Subcutaneous abdominal adipose tissue (tissue), 5 donors: Measurements from ENCODE around the gene GRM3.

ENCODE experiments used
- H3K27ac ChIP-seq: one replicate; pipeline ENCODE4 v1.7.0; 2013; ENCODE audit warnings: low read depth, mild to moderate bottlenecking, inconsistent platforms, low read length, moderate library complexity
- H3K27me3 ChIP-seq, 5 donors: one replicate each; pipeline ENCODE4 v1.7.0; 2013; ENCODE audit warnings: low read length in 5 of 5, inconsistent platforms in 1 of 5; ENCODE audit not compliant: control insufficient read depth in 5 of 5, insufficient read depth in 4 of 5
- H3K36me3 ChIP-seq, 5 donors: one replicate each; pipeline ENCODE4 v1.7.0; 2013; ENCODE audit warnings: low read length in 5 of 5; ENCODE audit not compliant: control insufficient read depth in 5 of 5, insufficient read depth in 5 of 5
- H3K4me1 ChIP-seq, 5 donors: one replicate each; pipeline ENCODE4 v1.7.0; 2013; ENCODE audit warnings: low read length in 5 of 5, mild to moderate bottlenecking in 3 of 5, moderate library complexity in 1 of 5; ENCODE audit not compliant: control insufficient read depth in 5 of 5, insufficient read depth in 5 of 5
- H3K4me3 ChIP-seq, 5 donors: one replicate each; pipeline ENCODE4 v1.7.0; 2013; ENCODE audit warnings: low read length in 5 of 5, low read depth in 1 of 5
- H3K9ac ChIP-seq, 5 donors: one replicate each; pipeline ENCODE4 v1.7.0; 2013; ENCODE audit warnings: low read length in 5 of 5, mild to moderate bottlenecking in 4 of 5, moderate library complexity in 3 of 5
- H3K9me3 ChIP-seq, 5 donors: one replicate each; pipeline ENCODE4 v1.7.0; 2013; ENCODE audit warnings: low read length in 5 of 5; ENCODE audit not compliant: control insufficient read depth in 5 of 5
- donor health status: healthy.
- donor health status: healthy.
- donor health status: healthy.
- donor health status: healthy.
- donor health status: healthy.

Gene GRM3

DNA sequence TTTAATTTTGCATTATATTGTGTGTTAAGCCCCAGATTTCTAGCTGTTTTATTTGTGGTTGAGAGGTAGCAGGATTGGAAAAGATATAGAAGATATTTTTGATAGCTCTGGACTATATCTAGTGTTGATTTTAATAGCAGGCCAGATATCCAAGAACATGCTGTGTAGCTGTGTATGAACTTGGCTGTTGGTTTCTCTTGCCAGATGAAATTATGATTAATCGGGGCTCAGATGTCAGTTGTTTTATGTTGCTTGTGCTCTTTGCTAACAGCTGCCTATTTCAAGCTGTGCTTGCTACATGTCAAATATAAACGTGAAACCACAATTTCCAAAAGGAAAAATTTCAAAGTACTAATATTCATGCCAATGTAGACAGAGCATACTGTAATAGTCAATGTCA is 141.1 kb downstream of the GRM3 start:
- H3K27me3 ChIP-seq, result no peaks in the 10 kb centered on the region
- H3K9ac ChIP-seq, result no peak overlapping the region
- H3K27ac ChIP-seq, result no peak overlapping the region
- no peaks in the 10 kb centered on the region for H3K36me3 ChIP-seq
- H3K9me3 ChIP-seq, result peaks cover 0 to 4% (median 0%) of the 10 kb centered on the region in 5 donors
- no peaks in the 10 kb centered on the region for H3K4me1 ChIP-seq
- no peak overlapping the region for H3K4me3 ChIP-seq

GRCh38 chr7:86785641-86786040 is 141.9 kb downstream of the GRM3 start:
- Histone ChIP-seq H3K27ac (no peak overlapping the region), H3K4me3 (no peak overlapping the region), H3K9ac (no peak overlapping the region), H3K4me1 (no peaks in the 10 kb centered on the region), H3K36me3 (no peaks in the 10 kb centered on the region), H3K27me3 (no peaks in the 10 kb centered on the region), H3K9me3 (peaks cover 0 to 4% (median 0%) of the 10 kb centered on the region in 5 donors)

GRCh38 chr7:86786376-86786775 is 142.7 kb downstream of the GRM3 start:
- Histone ChIP-seq H3K36me3 (no peaks in the 10 kb centered on the region), H3K27me3 (no peaks in the 10 kb centered on the region), H3K9me3 (peaks cover 0 to 4% (median 0%) of the 10 kb centered on the region in 5 donors), H3K9ac (no peak overlapping the region), H3K4me3 (no peak overlapping the region), H3K27ac (no peak overlapping the region), H3K4me1 (no peaks in the 10 kb centered on the region)

DNA sequence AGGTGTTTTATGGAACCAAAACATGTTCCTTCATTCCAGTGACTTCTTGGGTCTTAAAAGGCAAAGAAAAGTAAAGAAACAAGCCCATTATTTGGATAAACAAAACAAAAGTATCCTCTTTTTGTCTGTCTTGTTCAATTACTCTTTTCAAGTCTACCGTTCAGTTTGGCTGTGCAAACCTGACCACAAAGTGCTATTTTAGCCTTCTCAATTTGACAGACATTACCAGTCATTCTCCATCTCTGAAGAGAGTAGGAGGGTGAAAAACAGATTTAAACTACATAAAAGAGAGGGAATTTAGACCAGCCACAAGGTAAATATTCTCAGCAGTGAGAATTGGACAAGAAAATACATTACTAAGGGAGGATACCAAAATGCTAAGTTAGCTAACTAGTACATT is 145.2 kb downstream of the GRM3 start:
- peaks cover 0 to 4% (median 0%) of the 10 kb centered on the region in 5 donors for H3K9me3 ChIP-seq
- no peaks in the 10 kb centered on the region for H3K36me3 ChIP-seq
- no peak overlapping the region for H3K9ac ChIP-seq
- H3K27me3 ChIP-seq, result no peaks in the 10 kb centered on the region
- H3K4me3 ChIP-seq, result no peak overlapping the region
- H3K27ac ChIP-seq, result no peak overlapping the region
- no peaks in the 10 kb centered on the region for H3K4me1 ChIP-seq

DNA sequence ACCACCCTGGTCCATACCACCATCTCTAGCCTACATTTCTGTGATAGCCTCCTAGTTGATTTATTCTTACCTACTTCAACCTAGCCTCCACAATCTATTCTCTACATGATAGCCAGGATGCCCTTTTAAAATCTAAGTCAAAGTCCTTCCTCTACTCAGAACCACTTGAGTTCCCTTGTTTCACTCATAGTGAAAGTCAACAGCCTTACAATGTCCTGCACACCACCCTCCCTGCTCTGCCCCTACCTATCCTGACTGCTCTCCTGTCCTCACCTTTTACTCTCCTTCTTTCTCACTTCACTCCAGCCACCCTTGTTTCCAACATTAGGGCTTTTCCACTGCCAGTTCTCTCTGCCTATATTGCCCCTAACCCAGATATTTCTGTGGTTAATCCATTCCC is 146.7 kb downstream of the GRM3 start:
- Histone ChIP-seq H3K4me3 (no peak overlapping the region), H3K4me1 (no peaks in the 10 kb centered on the region), H3K36me3 (no peaks in the 10 kb centered on the region), H3K9ac (no peak overlapping the region), H3K27me3 (no peaks in the 10 kb centered on the region), H3K27ac (no peak overlapping the region), H3K9me3 (peaks cover 0 to 4% (median 0%) of the 10 kb centered on the region in 5 donors)

GRCh38 chr7:86792260-86792659 is 148.6 kb downstream of the GRM3 start:
- H3K4me1 ChIP-seq, result no peaks in the 10 kb centered on the region
- H3K9me3 ChIP-seq, result no peaks in the 10 kb centered on the region
- no peak overlapping the region for H3K9ac ChIP-seq
- no peak overlapping the region for H3K4me3 ChIP-seq
- no peaks in the 10 kb centered on the region for H3K36me3 ChIP-seq
- H3K27ac ChIP-seq, result no peak overlapping the region
- no peaks in the 10 kb centered on the region for H3K27me3 ChIP-seq

DNA sequence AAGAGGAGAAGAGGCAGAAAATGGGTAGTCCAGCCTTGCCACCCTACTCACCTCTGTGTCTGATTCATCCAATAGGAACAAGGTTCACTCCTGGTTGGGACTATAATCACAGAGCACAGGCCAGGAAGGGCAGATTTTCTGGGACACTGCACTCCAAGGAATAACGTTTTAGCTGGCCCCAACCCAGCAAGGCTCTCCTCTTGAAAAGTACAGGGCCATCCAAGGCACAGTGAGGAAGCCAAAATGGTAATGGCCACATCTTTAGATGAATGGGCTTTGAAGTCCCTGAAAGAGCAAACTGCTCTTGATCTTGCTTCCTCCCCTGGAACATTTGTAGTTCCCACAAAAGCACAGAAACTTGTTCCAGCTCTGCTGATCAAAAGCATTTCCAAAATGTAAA is 149.4 kb downstream of the GRM3 start:
- Histone ChIP-seq H3K9ac (no peak overlapping the region), H3K9me3 (peaks cover 0 to 5% (median 0%) of the 10 kb centered on the region in 5 donors), H3K27ac (no peak overlapping the region), H3K4me1 (no peaks in the 10 kb centered on the region), H3K27me3 (no peaks in the 10 kb centered on the region), H3K36me3 (no peaks in the 10 kb centered on the region), H3K4me3 (no peak overlapping the region)

- H3K9ac ChIP-seq, result no peak overlapping the region
- no peaks in the 10 kb centered on the region for H3K27me3 ChIP-seq
- no peak overlapping the region for H3K27ac ChIP-seq
- no peaks in the 10 kb centered on the region for H3K4me1 ChIP-seq
- no peak overlapping the region for H3K4me3 ChIP-seq
- no peaks in the 10 kb centered on the region for H3K9me3 ChIP-seq
- H3K36me3 ChIP-seq, result no peaks in the 10 kb centered on the region
Measured at GRCh38 chr7:86814661-86815379, 171.1 kb downstream of the GRM3 start.

GRCh38 chr7:86815556-86815955 is 171.8 kb downstream of the GRM3 start:
- Histone ChIP-seq H3K4me3 (no peak overlapping the region), H3K27ac (no peak overlapping the region), H3K9me3 (no peaks in the 10 kb centered on the region), H3K27me3 (no peaks in the 10 kb centered on the region), H3K9ac (no peak overlapping the region), H3K36me3 (no peaks in the 10 kb centered on the region), H3K4me1 (no peaks in the 10 kb centered on the region)

DNA sequence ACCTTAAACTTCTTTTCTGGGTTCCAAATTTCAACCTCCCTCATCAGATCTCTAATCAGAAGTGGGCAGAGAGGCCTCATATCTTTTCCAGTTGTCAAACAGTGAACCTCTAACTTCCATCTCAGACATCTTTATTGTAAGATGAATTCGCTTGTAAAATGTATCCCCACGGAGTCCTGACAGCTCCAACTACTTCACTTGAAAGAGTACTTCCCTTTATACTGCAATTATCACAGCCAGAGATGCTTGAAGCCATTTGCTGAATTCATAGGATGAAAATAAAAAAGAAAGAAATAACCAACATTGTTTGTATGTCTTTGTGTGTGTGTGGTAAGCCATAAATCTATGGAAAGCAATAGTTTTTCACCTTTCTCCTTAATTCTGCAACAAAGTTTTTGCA is 175.2 kb downstream of the GRM3 start:
- Histone ChIP-seq H3K9ac (no peak overlapping the region), H3K27ac (no peak overlapping the region), H3K4me1 (no peaks in the 10 kb centered on the region), H3K9me3 (no peaks in the 10 kb centered on the region), H3K27me3 (no peaks in the 10 kb centered on the region), H3K36me3 (no peaks in the 10 kb centered on the region), H3K4me3 (no peak overlapping the region)
